ENCODE measurements around the gene RBM47. TPM values are rescaled to one million over a fixed set of nuclear protein-coding genes. Genes with fewer than 3 reads are reported as not detected.

Gene RBM47
- total and polyA plus RNA-seq, 2 experiments from 2014 or later = 35.6 to 139 TPM

DNA sequence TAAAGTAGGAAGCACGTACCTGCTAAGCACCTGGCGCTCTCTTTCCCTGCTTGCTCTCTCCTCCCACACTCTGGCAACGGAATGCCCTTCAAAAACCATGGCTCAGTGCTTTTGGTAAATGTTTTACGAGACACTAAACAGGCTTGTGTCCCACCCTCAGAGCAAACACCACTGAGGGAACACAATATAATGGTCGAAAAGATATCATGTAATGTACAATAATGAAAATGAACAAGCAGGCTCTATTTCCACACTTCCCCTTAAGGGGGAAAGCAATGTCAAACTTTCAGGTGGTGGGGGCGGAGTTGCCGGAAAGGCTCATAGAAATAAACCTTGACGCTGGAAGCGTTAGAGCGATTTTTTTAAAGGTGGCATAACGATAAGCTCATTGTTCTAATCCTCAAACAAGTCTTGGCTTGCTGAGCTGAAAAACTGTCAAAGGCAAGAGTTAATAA, 115.1 kb downstream of the RBM47 start:
- Histone ChIP-seq H3K4me3 (no peak overlapping the region), H4K20me1 (replicated peaks; ENCODE audit: insufficient read depth) (peaks cover 8% of the 10 kb centered on the region), H3K4me2 (peak overlapping the region; percentile 17; the same call in 1 of the 2 replicates), H3K27ac (ENCODE audit: low read depth) (no peak overlapping the region), H3K9me2 (ENCODE audit: insufficient read depth) (no peaks in the 10 kb centered on the region), H2AFZ (no peak overlapping the region), H3K27me3 (ENCODE audit: insufficient read depth) (no peaks in the 10 kb centered on the region), H3K79me2 (replicated peaks; ENCODE audit: insufficient read depth) (peaks cover 66% of the 10 kb centered on the region), H3K4me1 (ENCODE audit: insufficient read depth) (peaks cover 50% of the 10 kb centered on the region), H3K36me3 (ENCODE audit: insufficient read depth) (no peaks in the 10 kb centered on the region), H3F3A (replicated peaks; ENCODE audit: low read depth) (0 out of 2 replicates have a peak, but pooled peaks cover 2% of the 10 kb centered on the region)
- no peaks in the 10 kb centered on the region for H3K9me3 Mint-ChIP-seq
- peaks cover 21% of the 10 kb centered on the region; the same call in 2 of the 3 replicates for H3K36me3 Mint-ChIP-seq (ENCODE audit: low read depth)
- H3K27me3 Mint-ChIP-seq (ENCODE audit: insufficient read depth, low read depth, poor library complexity) = peaks cover 18% of the 10 kb centered on the region
- peak overlapping the region; percentile 39; the same call in 1 of the 2 replicates for H3K27ac Mint-ChIP-seq
- no peak overlapping the region for H3K4me3 Mint-ChIP-seq
- DNase-seq (ENCODE audit: low spot score) = no peak
- TF ChIP-seq, protein P1, sequence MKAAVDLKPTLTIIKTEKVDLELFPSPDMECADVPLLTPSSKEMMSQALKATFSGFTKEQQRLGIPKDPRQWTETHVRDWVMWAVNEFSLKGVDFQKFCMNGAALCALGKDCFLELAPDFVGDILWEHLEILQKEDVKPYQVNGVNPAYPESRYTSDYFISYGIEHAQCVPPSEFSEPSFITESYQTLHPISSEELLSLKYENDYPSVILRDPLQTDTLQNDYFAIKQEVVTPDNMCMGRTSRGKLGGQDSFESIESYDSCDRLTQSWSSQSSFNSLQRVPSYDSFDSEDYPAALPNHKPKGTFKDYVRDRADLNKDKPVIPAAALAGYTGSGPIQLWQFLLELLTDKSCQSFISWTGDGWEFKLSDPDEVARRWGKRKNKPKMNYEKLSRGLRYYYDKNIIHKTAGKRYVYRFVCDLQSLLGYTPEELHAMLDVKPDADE (IDR thresholded peaks at IDR 0.05) = no peak
- TF ChIP-seq, protein P2, sequence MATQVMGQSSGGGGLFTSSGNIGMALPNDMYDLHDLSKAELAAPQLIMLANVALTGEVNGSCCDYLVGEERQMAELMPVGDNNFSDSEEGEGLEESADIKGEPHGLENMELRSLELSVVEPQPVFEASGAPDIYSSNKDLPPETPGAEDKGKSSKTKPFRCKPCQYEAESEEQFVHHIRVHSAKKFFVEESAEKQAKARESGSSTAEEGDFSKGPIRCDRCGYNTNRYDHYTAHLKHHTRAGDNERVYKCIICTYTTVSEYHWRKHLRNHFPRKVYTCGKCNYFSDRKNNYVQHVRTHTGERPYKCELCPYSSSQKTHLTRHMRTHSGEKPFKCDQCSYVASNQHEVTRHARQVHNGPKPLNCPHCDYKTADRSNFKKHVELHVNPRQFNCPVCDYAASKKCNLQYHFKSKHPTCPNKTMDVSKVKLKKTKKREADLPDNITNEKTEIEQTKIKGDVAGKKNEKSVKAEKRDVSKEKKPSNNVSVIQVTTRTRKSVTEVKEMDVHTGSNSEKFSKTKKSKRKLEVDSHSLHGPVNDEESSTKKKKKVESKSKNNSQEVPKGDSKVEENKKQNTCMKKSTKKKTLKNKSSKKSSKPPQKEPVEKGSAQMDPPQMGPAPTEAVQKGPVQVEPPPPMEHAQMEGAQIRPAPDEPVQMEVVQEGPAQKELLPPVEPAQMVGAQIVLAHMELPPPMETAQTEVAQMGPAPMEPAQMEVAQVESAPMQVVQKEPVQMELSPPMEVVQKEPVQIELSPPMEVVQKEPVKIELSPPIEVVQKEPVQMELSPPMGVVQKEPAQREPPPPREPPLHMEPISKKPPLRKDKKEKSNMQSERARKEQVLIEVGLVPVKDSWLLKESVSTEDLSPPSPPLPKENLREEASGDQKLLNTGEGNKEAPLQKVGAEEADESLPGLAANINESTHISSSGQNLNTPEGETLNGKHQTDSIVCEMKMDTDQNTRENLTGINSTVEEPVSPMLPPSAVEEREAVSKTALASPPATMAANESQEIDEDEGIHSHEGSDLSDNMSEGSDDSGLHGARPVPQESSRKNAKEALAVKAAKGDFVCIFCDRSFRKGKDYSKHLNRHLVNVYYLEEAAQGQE (IDR thresholded peaks at IDR 0.05; ENCODE audit: unreplicated experiment) = no peak
- TF ChIP-seq ZNF331 (CRISPR knock-in tag; IDR thresholded peaks at IDR 0.05; ENCODE audit: low read depth) = no peak
- TF ChIP-seq EZH2 (IDR thresholded peaks at IDR 0.05; ENCODE audit: low read depth, unreplicated experiment) = no peak
- TF ChIP-seq EZH2phosphoT487 (IDR thresholded peaks at IDR 0.05; ENCODE audit: unreplicated experiment) = no peak
- TF ChIP-seq, protein P3, sequence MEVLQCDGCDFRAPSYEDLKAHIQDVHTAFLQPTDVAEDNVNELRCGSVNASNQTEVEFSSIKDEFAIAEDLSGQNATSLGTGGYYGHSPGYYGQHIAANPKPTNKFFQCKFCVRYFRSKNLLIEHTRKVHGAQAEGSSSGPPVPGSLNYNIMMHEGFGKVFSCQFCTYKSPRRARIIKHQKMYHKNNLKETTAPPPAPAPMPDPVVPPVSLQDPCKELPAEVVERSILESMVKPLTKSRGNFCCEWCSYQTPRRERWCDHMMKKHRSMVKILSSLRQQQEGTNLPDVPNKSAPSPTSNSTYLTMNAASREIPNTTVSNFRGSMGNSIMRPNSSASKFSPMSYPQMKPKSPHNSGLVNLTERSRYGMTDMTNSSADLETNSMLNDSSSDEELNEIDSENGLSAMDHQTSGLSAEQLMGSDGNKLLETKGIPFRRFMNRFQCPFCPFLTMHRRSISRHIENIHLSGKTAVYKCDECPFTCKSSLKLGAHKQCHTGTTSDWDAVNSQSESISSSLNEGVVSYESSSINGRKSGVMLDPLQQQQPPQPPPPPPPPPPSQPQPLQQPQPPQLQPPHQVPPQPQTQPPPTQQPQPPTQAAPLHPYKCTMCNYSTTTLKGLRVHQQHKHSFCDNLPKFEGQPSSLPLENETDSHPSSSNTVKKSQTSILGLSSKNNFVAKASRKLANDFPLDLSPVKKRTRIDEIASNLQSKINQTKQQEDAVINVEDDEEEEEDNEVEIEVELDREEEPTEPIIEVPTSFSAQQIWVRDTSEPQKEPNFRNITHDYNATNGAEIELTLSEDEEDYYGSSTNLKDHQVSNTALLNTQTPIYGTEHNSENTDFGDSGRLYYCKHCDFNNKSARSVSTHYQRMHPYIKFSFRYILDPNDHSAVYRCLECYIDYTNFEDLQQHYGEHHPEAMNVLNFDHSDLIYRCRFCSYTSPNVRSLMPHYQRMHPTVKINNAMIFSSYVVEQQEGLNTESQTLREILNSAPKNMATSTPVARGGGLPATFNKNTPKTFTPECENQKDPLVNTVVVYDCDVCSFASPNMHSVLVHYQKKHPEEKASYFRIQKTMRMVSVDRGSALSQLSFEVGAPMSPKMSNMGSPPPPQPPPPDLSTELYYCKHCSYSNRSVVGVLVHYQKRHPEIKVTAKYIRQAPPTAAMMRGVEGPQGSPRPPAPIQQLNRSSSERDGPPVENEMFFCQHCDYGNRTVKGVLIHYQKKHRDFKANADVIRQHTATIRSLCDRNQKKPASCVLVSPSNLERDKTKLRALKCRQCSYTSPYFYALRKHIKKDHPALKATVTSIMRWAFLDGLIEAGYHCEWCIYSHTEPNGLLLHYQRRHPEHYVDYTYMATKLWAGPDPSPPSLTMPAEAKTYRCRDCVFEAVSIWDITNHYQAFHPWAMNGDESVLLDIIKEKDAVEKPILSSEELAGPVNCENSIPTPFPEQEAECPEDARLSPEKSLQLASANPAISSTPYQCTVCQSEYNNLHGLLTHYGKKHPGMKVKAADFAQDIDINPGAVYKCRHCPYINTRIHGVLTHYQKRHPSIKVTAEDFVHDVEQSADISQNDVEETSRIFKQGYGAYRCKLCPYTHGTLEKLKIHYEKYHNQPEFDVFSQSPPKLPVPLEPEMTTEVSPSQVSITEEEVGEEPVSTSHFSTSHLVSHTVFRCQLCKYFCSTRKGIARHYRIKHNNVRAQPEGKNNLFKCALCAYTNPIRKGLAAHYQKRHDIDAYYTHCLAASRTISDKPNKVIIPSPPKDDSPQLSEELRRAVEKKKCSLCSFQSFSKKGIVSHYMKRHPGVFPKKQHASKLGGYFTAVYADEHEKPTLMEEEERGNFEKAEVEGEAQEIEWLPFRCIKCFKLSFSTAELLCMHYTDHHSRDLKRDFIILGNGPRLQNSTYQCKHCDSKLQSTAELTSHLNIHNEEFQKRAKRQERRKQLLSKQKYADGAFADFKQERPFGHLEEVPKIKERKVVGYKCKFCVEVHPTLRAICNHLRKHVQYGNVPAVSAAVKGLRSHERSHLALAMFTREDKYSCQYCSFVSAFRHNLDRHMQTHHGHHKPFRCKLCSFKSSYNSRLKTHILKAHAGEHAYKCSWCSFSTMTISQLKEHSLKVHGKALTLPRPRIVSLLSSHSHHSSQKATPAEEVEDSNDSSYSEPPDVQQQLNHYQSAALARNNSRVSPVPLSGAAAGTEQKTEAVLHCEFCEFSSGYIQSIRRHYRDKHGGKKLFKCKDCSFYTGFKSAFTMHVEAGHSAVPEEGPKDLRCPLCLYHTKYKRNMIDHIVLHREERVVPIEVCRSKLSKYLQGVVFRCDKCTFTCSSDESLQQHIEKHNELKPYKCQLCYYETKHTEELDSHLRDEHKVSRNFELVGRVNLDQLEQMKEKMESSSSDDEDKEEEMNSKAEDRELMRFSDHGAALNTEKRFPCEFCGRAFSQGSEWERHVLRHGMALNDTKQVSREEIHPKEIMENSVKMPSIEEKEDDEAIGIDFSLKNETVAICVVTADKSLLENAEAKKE (CRISPR knock-in tag; IDR thresholded peaks at IDR 0.05) = no peak
- TF ChIP-seq STAT1 (IDR thresholded peaks at IDR 0.05; ENCODE audit: unreplicated experiment) = no peak
- TF ChIP-seq, protein P4, sequence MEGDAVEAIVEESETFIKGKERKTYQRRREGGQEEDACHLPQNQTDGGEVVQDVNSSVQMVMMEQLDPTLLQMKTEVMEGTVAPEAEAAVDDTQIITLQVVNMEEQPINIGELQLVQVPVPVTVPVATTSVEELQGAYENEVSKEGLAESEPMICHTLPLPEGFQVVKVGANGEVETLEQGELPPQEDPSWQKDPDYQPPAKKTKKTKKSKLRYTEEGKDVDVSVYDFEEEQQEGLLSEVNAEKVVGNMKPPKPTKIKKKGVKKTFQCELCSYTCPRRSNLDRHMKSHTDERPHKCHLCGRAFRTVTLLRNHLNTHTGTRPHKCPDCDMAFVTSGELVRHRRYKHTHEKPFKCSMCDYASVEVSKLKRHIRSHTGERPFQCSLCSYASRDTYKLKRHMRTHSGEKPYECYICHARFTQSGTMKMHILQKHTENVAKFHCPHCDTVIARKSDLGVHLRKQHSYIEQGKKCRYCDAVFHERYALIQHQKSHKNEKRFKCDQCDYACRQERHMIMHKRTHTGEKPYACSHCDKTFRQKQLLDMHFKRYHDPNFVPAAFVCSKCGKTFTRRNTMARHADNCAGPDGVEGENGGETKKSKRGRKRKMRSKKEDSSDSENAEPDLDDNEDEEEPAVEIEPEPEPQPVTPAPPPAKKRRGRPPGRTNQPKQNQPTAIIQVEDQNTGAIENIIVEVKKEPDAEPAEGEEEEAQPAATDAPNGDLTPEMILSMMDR (conservative IDR thresholded peaks at IDR 0.05; ENCODE audit: low read depth in 2 of 2) = no peak
- TF ChIP-seq ZNF114 (CRISPR knock-in tag; IDR thresholded peaks at IDR 0.05) = no peak
- TF ChIP-seq CREB1 (CRISPR knock-in tag; IDR thresholded peaks at IDR 0.05; ENCODE audit: low read depth) = no peak
- peaks cover 38% of the 10 kb centered on the region for H3K4me1 Mint-ChIP-seq
- no peak for ATAC-seq

All from GM23338 (cell line).